Activated naive CD8-positive, alpha-beta T cell (primary cell): ENCODE data around the gene CORO6.
A peak's percentile ranks its signal among the peaks of the same experiment; 100 is the strongest.

ENCODE experiments used
- H3K27ac Mint-ChIP-seq: one replicate; pipeline ENCODE4 v1.8.0; 2021; ENCODE audit warnings: mixed read lengths
- H3K27me3 Mint-ChIP-seq: one replicate; pipeline ENCODE4 v1.8.0; 2021; ENCODE audit warnings: mixed read lengths
- H3K36me3 Mint-ChIP-seq: one replicate; pipeline ENCODE4 v1.8.0; 2021; ENCODE audit warnings: mixed read lengths
- H3K4me1 Mint-ChIP-seq: one replicate; pipeline ENCODE4 v1.8.0; 2021; ENCODE audit warnings: low read depth, mixed read lengths
- H3K4me3 Mint-ChIP-seq: one replicate; pipeline ENCODE4 v1.8.0; 2021; ENCODE audit warnings: mild to moderate bottlenecking, mixed read lengths
- H3K9me3 Mint-ChIP-seq: one replicate; pipeline ENCODE4 v1.8.0; 2021; ENCODE audit warnings: low read depth, mixed read lengths

Gene CORO6

DNA sequence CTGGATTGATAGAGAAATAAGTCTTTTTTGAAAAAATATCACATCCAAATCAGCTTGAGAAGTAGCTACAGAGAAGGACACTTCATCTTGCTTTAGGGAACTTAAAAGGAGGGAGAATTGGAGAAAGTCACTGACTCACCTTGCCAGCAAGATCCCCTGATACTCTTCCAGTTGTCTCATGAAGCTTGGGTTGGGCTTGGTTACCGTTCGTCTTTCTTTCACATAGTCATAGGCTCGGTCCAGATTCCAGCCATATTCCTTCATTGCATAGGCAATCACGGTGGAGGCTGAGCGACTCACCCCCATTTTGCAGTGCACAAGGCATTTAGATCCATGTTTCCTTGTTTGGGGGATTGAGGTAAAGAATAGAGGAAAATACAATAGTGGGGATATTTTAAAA lies 25.3 kb upstream of the CORO6 start:
- Mint-ChIP-seq H3K27ac (peak overlapping the region; percentile 58), H3K36me3 (peaks cover 7% of the 10 kb centered on the region), H3K4me3 (no peak overlapping the region), H3K27me3 (no peaks in the 10 kb centered on the region), H3K9me3 (no peaks in the 10 kb centered on the region), H3K4me1 (peaks cover 2% of the 10 kb centered on the region)

DNA sequence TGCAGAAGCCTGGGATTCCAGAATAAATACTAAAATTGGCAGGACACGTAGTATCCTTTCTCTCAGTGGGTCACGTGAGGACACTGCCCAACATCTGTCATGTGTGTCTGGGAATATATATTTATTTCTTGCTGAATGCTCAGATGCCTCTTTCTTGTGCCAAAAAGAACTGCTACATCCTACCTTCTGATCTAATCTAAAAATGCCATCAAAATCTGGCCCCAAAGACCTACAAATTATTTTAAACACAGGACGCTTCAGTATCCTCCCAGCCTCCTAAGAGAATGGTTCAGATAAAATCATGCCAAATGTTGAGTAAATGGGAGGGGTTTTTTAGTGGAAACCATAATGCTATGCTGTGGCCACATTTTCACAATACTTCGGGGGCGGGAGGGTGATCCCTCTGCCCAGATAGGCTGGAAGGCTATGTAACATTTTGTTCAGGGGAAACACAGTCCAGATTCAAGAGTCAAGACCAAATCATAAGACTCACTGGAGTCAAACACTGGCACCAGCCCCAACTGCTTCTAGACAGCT lies 22.9 kb upstream of the CORO6 start:
- Mint-ChIP-seq H3K36me3 (peaks cover 7% of the 10 kb centered on the region), H3K9me3 (no peaks in the 10 kb centered on the region), H3K27me3 (no peaks in the 10 kb centered on the region), H3K27ac (peak overlapping the region; percentile 68), H3K4me1 (peaks cover 13% of the 10 kb centered on the region), H3K4me3 (no peak overlapping the region)

DNA sequence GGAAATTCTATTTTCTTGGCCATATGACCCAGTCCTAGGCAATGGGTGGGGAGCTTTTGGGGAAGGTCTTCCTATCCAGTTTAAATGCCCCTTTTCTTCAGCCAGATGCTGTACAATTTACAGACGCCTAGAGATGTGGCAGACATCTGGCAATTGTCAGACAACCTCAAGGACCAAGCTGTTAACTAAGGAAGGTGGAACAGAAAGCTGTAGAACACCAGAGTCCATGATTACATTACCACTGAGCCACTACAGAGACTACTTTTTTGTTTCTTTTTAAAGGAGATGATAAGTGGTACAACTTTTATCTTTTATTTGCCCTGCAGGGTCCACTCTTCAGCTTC lies 21.1 kb upstream of the CORO6 start:
- Mint-ChIP-seq H3K4me3 (no peak overlapping the region), H3K27me3 (no peaks in the 10 kb centered on the region), H3K4me1 (peaks cover 28% of the 10 kb centered on the region), H3K9me3 (no peaks in the 10 kb centered on the region), H3K27ac (peak overlapping the region; percentile 75), H3K36me3 (peaks cover 7% of the 10 kb centered on the region)

DNA sequence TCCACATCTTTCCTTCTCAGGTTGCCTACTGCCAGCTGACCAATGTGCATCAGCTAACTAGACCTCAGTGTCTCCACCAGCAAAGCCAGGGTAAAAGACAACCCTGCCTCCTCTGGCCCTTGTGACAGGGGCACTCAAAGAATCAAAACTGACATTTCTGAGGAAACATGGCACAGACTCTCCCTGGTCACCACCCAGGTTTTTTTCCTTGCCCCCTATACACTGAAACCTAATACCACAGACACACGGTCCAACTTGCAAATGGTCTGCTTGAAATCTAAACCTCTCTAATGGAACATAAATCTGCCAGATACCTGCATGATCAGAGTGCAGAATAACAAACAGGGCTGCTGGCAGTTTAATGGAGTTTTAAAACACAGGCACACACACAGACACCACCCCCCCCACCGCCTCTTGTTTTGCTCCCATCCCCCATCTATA lies 19.5 kb upstream of the CORO6 start:
- Mint-ChIP-seq H3K27me3 (no peaks in the 10 kb centered on the region), H3K36me3 (peaks cover 7% of the 10 kb centered on the region), H3K4me1 (peaks cover 28% of the 10 kb centered on the region), H3K27ac (peak overlapping the region; percentile 70), H3K9me3 (no peaks in the 10 kb centered on the region), H3K4me3 (no peak overlapping the region)

DNA sequence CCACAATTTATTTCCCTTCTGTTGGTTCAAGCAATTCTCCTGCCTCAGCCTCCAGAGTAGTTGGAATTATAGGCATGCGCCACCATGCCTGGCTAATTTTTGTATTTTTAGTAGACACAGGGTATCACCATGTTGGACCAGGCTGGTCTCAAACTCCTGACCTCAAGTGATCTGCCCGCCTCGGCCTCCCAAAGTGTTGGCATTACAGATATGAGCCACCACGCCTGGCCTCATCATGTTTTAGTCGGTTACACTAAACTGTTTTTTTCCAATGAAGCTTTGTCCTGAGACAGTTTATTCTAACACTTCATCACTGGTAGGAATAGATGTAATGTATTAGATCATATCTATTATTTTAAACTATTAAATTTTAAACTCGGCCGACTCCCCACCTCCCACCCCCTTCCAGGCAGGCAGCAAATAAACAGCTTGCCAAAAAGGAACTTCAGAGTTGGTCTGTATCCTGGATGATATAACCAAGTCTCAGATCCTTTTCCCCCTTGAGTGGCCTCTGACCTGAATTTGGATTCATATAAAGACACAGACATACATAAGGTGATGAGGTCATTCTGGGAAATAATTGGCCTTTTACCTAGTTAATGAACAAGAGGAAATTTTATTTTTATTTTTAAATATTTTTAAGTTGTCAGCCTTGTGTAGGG lies 18.4 kb upstream of the CORO6 start:
- H3K9me3 Mint-ChIP-seq = no peaks in the 10 kb centered on the region
- peaks cover 28% of the 10 kb centered on the region for H3K4me1 Mint-ChIP-seq
- no peak overlapping the region for H3K4me3 Mint-ChIP-seq
- H3K36me3 Mint-ChIP-seq = peaks cover 10% of the 10 kb centered on the region
- no peaks in the 10 kb centered on the region for H3K27me3 Mint-ChIP-seq
- H3K27ac Mint-ChIP-seq = peak overlapping the region; percentile 92

DNA sequence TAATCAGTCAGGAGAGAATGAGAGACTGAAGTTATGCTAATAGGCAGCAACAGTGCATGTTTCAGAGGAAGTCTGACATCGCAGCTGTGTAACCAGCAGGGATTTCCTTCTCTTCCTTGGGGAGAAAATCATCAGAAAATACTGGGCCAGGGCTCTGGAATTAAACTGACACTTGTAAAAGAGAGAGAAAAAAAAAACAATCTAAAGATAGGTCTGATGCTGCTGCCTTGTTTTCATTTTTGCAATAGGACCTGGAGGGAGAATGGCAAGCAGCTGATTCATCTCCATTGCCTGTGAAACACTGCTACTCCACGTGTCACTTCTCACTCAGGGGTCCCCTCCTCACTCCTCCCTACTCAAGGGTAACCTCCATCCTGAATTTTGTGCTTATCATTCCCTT lies 17.7 kb upstream of the CORO6 start:
- Mint-ChIP-seq H3K36me3 (peaks cover 10% of the 10 kb centered on the region), H3K9me3 (no peaks in the 10 kb centered on the region), H3K27me3 (no peaks in the 10 kb centered on the region), H3K4me3 (no peak overlapping the region), H3K4me1 (peaks cover 26% of the 10 kb centered on the region), H3K27ac (peak overlapping the region; percentile 92)

DNA sequence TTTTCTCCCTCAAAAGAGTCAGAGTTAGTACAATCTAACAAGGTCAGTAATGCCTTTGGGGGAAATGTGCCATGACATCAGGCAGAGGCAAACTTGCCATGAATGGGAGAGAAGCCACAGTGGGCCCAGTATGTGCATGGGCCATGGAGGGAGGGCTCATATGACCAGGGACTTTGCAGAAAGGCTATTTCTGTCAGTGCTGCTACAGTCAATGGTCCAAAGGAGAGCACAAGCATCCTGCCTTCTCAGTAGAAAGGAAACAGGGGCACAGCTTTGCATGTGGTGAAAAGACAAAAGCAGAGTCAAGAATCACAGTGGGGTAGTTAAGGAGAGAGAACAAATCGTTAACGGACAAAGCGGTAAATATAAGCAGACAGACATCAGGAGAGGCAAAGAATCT lies 11.2 kb upstream of the CORO6 start:
- H3K27ac Mint-ChIP-seq = peak overlapping the region; percentile 92
- peaks cover 3% of the 10 kb centered on the region for H3K36me3 Mint-ChIP-seq
- no peaks in the 10 kb centered on the region for H3K9me3 Mint-ChIP-seq
- no peaks in the 10 kb centered on the region for H3K27me3 Mint-ChIP-seq
- no peak overlapping the region for H3K4me3 Mint-ChIP-seq
- H3K4me1 Mint-ChIP-seq = peaks cover 21% of the 10 kb centered on the region

DNA sequence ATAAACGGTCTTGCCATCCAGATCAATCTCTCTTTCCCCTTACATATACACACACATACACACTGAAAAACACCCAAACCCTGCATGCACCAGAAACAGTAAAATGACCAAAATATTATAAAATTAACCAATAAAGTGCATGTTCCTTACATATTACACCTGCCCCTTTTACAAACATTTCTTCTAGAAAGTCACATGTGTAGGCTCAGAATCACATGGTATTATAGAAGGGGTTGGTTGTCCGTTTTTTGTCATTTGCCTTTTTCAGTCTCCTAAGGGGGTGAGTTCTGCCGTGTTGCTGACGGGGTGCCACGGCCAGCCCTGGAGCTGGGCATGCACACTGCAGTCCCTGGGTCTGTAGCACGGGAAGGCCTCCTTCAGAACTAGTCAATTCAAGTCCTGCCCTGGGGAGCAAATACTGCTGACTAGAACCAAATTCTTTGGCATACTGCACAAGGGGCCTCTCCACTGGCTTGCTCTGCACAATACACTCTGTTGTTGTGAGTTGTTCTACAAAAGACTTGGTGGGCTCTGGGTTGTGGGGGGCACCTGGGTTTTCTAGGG lies 8.0 kb upstream of the CORO6 start:
- Mint-ChIP-seq H3K27ac (peak overlapping the region; percentile 69), H3K4me3 (no peak overlapping the region), H3K36me3 (no peaks in the 10 kb centered on the region), H3K27me3 (no peaks in the 10 kb centered on the region), H3K9me3 (no peaks in the 10 kb centered on the region), H3K4me1 (peaks cover 38% of the 10 kb centered on the region)

DNA sequence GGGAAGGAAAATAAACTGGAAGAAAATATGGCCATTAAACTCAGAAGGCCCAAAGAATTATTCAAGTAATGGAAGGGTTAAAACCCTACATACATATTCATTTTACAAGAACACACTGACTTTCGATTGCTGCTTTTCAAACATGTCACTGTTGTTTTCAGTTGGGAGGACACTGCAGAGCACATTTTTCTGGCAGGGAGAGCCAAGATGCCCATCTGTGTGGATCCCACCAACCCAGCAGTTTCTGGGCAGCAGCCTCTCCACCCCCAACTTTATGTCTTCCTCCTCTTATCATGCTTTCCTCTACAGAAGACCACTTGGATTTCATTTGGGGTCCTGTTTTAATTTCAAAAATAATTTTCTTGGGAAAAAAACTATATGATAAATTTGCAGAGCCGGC lies 7.1 kb upstream of the CORO6 start:
- Mint-ChIP-seq H3K4me1 (peaks cover 47% of the 10 kb centered on the region), H3K4me3 (no peak overlapping the region), H3K27ac (peak overlapping the region; percentile 69), H3K36me3 (no peaks in the 10 kb centered on the region), H3K9me3 (no peaks in the 10 kb centered on the region), H3K27me3 (no peaks in the 10 kb centered on the region)

DNA sequence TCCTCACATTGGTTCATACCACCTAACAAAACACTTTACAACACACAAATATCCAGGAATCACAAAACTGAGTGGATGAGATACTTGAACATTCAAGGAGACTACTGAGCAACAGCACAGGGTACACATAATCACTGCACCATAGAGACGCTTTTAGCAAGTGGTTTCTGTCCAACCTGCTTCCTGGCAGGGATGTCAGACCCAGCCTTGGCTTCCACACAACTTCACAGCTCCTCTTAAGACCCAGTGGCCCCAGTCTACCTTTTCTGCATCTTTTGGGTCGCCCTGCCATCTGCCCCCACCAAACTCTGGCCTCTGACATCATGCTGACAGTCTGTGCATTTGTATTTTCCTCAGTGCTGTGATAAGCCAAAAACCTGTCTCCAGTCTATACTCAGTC lies 5.9 kb upstream of the CORO6 start:
- Mint-ChIP-seq H3K36me3 (no peaks in the 10 kb centered on the region), H3K9me3 (no peaks in the 10 kb centered on the region), H3K4me1 (peaks cover 54% of the 10 kb centered on the region), H3K27ac (peak overlapping the region; percentile 69), H3K27me3 (no peaks in the 10 kb centered on the region), H3K4me3 (no peak overlapping the region)

DNA sequence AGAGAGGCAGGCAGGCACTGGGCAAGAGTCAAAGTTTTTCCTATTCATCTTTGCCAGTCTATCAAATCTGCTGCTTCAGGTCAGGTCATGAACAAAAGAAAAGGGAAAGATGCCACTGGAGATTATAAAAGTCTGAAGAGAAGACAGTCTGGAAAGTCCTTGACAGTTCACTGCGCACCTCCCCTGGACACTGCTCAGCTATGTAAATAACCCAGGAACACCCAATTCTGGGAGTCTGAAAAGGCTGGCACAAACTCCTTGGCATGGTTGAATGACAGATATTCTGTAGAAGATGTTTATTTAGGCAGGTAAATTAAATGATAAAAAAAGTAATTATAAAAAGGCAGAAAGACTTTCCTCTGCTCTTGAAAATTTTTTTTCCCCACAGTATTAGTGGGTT lies 5.2 kb upstream of the CORO6 start:
- H3K9me3 Mint-ChIP-seq = no peaks in the 10 kb centered on the region
- H3K27me3 Mint-ChIP-seq = no peaks in the 10 kb centered on the region
- no peaks in the 10 kb centered on the region for H3K36me3 Mint-ChIP-seq
- H3K27ac Mint-ChIP-seq = peak overlapping the region; percentile 84
- no peak overlapping the region for H3K4me3 Mint-ChIP-seq
- peaks cover 58% of the 10 kb centered on the region for H3K4me1 Mint-ChIP-seq

DNA sequence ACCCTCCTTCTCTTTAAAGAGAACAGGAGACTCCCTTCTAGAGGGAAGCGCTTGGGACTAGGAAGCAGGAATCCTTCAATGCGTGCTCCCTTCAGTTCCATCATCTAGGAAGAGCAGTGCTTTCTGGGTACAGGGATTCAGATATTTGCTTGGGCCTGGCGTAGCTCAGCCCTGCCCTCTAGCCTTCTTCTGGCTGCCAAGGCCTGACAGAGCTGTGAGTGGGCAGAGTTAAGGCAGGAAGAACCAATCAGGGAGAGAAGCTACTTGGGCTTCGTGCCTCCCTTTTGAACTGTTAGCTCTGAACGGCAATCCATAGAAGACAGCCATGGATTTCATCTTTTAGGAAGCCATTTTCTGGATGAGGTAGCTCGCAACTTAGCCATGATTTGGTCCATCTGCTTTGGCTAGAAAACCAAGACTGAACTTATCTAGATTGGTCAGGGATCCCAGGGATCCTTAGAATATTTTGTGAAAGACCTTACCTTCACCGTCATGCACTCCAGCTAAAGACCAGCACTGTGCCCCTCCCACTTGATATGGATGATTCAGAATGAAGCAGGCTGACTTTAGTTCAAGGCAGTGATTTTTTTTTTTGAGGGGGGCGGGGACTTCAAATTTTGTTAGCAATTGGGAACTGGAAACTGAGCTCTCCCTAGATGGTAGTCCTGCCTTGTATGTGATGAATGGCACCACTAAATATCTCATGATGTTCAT lies 2.5 kb upstream of the CORO6 start:
- no peaks in the 10 kb centered on the region for H3K9me3 Mint-ChIP-seq
- H3K27ac Mint-ChIP-seq = peak overlapping the region; percentile 92
- H3K4me1 Mint-ChIP-seq = peaks cover 63% of the 10 kb centered on the region
- H3K36me3 Mint-ChIP-seq = no peaks in the 10 kb centered on the region
- no peaks in the 10 kb centered on the region for H3K27me3 Mint-ChIP-seq
- H3K4me3 Mint-ChIP-seq = no peak overlapping the region

DNA sequence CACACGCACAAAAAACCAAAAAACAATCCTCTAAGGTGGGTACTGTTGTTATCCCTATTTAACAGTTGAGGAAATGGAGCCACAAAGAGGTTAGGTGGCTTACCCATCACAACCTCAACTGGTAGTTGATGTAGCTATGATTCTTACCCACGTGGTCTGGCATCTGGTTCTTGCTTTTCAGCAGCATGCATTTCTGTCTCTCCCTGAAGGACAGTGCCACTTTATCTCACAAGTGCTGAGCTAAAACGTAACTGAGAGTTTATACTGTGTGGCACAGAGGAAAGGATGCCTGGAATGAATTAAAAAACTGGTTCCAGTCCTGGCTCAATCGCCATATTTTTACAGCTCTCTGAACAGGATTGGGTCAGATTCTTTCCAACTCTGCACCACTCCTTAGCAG lies 1.9 kb upstream of the CORO6 start:
- Mint-ChIP-seq H3K27ac (peak overlapping the region; percentile 92), H3K4me3 (peak overlapping the region; percentile 82), H3K36me3 (no peaks in the 10 kb centered on the region), H3K9me3 (no peaks in the 10 kb centered on the region), H3K27me3 (no peaks in the 10 kb centered on the region), H3K4me1 (peaks cover 59% of the 10 kb centered on the region)

DNA sequence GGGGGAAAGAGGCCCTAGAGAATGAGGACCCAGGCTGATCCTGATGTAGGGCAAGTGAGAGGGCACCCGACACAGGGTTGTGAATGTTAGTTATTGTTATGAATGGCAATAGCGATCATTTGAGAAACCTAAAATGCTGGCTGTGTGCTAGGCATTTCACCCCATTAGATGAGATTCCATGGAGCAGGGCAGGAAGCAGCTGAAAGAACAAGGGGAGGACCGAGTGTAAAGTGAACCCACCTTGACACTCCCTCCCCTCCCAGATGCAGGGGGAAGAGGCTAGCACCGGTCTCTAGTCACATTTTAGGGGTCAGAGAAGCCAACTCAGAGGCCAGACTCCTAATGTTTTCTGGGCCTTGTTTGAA lies 553 bp upstream of the CORO6 start:
- Mint-ChIP-seq H3K4me3 (peak overlapping the region; percentile 82), H3K4me1 (peaks cover 46% of the 10 kb centered on the region), H3K27me3 (no peaks in the 10 kb centered on the region), H3K36me3 (no peaks in the 10 kb centered on the region), H3K9me3 (no peaks in the 10 kb centered on the region), H3K27ac (peak overlapping the region; percentile 92)

DNA sequence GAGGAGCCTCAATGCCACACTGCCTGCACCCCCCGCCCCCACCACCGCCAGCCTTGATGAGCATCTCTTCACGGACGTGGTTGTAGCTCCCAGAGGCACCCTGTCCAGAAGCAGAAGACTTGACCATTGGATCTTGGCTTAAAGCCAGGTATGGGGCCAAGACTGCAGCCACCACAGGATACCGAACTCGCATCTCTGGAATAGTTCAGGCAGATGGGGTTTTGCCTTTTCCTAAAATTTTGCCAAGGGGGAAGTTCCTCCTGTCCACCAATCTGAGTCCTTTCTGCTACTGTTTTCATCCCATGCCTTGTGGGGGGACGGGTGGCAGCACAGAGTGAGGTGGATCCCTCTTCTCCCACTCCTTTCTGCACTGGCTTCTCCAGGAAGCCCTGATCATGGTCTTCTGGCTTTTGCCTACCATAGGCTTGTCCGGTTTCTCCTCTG lies 939 bp downstream of the CORO6 start:
- Mint-ChIP-seq H3K9me3 (no peaks in the 10 kb centered on the region), H3K36me3 (no peaks in the 10 kb centered on the region), H3K27ac (no peak overlapping the region), H3K4me1 (peaks cover 46% of the 10 kb centered on the region), H3K4me3 (peak overlapping the region; percentile 76), H3K27me3 (no peaks in the 10 kb centered on the region)
